OCI-LY1 (cell line): ENCODE results near the gene ZNF701.

ENCODE experiments used
- H2AFZ ChIP-seq: fragments of 200-600 bp; sonication (generic), shearing (Covaris generic); 2 replicates; pipeline ENCODE4 v1.6.0; 2014; ENCODE audit warnings: antibody characterized with exemption, mild to moderate bottlenecking, low read length
- H3F3A ChIP-seq: fragments of 200-600 bp; sonication (generic), shearing (Covaris generic); 2 replicates; pipeline ENCODE4 v1.6.0; 2014; ENCODE audit warnings: mild to moderate bottlenecking, antibody characterized with exemption, low read length, moderate library complexity; ENCODE audit not compliant: insufficient read depth
- H3K27ac ChIP-seq: fragments of 200-600 bp; sonication (generic); 2 replicates; pipeline ENCODE4 v1.5.1; 2014; ENCODE audit warnings: low read length, mixed run types, mild to moderate bottlenecking, low read depth; ENCODE audit not compliant: poor library complexity, severe bottlenecking
- H3K27me3 ChIP-seq: fragments of 200-600 bp; sonication (generic); 2 replicates; pipeline ENCODE4 v1.6.0; 2014; ENCODE audit warnings: antibody characterized with exemption, mild to moderate bottlenecking, low read length, moderate library complexity; ENCODE audit not compliant: insufficient read depth
- H3K36me3 ChIP-seq: fragments of 200-600 bp; sonication (generic); 2 replicates; pipeline ENCODE4 v1.6.1; 2014; ENCODE audit warnings: mild to moderate bottlenecking, antibody characterized with exemption, low read length, moderate library complexity, mixed read lengths; ENCODE audit not compliant: insufficient read depth
- H3K4me1 ChIP-seq: fragments of 200-600 bp; sonication (generic); 2 replicates; pipeline ENCODE4 v1.5.1; 2014; ENCODE audit warnings: mild to moderate bottlenecking, low read length, moderate library complexity; ENCODE audit not compliant: insufficient read depth, severe bottlenecking
- H3K4me2 ChIP-seq: fragments of 200-600 bp; sonication (generic), shearing (Covaris generic); 2 replicates; pipeline ENCODE4 v1.6.1; 2014; ENCODE audit warnings: low read length
- H3K4me3 ChIP-seq: fragments of 200-600 bp; sonication (generic); 2 replicates; pipeline ENCODE4 v1.5.1; 2014; ENCODE audit warnings: low read length, low read depth, mild to moderate bottlenecking, mixed read lengths; ENCODE audit not compliant: poor library complexity, severe bottlenecking
- H3K79me2 ChIP-seq: fragments of 200-600 bp; shearing (Covaris generic); 2 replicates; pipeline ENCODE4 v1.6.1; 2016; ENCODE audit warnings: mixed run types, low read length, mixed read lengths; ENCODE audit not compliant: insufficient read depth
- H3K9ac ChIP-seq: fragments of 200-600 bp; sonication (generic), shearing (Covaris generic); 2 replicates; pipeline ENCODE4 v1.6.1; 2014; ENCODE audit warnings: mild to moderate bottlenecking, low read length, mixed read lengths
- H3K9me2 ChIP-seq: fragments of 200-600 bp; sonication (generic), shearing (Covaris generic); 2 replicates; pipeline ENCODE4 v1.6.1; 2014; ENCODE audit warnings: low read depth, mild to moderate bottlenecking, low read length, mixed read lengths
- H3K9me3 ChIP-seq: fragments of 200-600 bp; shearing (Covaris generic); 2 replicates; pipeline ENCODE4 v1.6.1; 2014; ENCODE audit warnings: low read length, mixed read lengths
- H4K20me1 ChIP-seq: fragments of 200-600 bp; sonication (generic), shearing (Covaris generic); 2 replicates; pipeline ENCODE4 v1.6.0; 2016; ENCODE audit warnings: mild to moderate bottlenecking, low read length; ENCODE audit not compliant: insufficient read depth
- EZH2 ChIP-seq: fragments of 200-600 bp; sonication (generic), shearing (Covaris generic); IDR thresholded peaks from 2 replicates; pipeline ENCODE4 v1.8.0; 2017; ENCODE audit warnings: borderline replicate concordance, mixed run types, mild to moderate bottlenecking, antibody characterized with exemption, low read length, moderate library complexity, mixed read lengths
- TF ChIP-seq, protein P1 (sequence below): fragments of 200-600 bp; sonication (generic), shearing (Covaris generic); IDR thresholded peaks from 2 replicates; pipeline ENCODE4 v1.5.1; 2017; ENCODE audit warnings: mild to moderate bottlenecking, antibody characterized with exemption, low read length, moderate library complexity, mixed read lengths

ZNF701 gene

DNA sequence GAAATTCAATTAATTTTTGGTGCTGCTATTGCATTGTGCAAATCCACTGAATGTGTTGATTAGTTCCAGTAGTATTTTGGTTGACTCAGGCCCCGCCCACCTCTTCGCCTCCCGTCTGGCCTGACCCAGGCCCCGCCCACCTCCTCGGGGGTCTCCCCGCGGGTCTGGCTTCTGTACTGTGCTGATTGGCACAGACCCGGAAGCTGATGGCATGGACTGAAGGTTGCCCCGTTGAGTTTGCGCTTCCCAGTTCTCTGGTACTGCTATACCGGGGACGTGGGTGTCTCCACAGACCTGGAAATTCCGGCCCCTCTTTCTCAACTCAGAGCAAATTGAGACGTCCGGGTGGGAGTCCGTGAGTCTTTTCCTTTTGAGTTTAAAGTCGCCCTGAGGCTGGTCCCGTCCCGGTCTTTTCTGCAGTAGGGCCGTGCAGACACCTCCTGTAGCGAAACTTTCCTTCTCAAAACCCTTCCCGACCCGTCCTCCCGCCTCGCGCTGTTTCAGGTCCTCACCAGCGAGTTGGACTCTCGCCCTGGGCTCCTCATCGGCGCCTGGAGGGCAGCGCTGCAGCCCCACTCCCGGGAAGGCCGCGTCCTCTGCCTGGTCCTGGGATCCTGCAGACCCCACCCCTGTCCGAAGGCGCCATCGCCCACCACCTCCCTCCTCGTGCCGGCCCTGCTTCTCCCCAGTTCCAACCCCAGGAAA, 14.8 kb downstream of the ZNF701 start:
- no peak overlapping the region for H3K27ac ChIP-seq
- H3K4me3 ChIP-seq = no peak overlapping the region
- no peak overlapping the region for H2AFZ ChIP-seq
- TF ChIP-seq, protein P1, sequence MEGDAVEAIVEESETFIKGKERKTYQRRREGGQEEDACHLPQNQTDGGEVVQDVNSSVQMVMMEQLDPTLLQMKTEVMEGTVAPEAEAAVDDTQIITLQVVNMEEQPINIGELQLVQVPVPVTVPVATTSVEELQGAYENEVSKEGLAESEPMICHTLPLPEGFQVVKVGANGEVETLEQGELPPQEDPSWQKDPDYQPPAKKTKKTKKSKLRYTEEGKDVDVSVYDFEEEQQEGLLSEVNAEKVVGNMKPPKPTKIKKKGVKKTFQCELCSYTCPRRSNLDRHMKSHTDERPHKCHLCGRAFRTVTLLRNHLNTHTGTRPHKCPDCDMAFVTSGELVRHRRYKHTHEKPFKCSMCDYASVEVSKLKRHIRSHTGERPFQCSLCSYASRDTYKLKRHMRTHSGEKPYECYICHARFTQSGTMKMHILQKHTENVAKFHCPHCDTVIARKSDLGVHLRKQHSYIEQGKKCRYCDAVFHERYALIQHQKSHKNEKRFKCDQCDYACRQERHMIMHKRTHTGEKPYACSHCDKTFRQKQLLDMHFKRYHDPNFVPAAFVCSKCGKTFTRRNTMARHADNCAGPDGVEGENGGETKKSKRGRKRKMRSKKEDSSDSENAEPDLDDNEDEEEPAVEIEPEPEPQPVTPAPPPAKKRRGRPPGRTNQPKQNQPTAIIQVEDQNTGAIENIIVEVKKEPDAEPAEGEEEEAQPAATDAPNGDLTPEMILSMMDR = no peak
- no peak for TF ChIP-seq EZH2
- no peaks in the 10 kb centered on the region for H4K20me1 ChIP-seq
- no peaks in the 10 kb centered on the region for H3K9me2 ChIP-seq
- H3K4me1 ChIP-seq = no peaks in the 10 kb centered on the region
- H3K4me2 ChIP-seq = no peak overlapping the region
- peaks cover 40% of the 10 kb centered on the region for H3K36me3 ChIP-seq
- H3K27me3 ChIP-seq = no peaks in the 10 kb centered on the region
- no peaks in the 10 kb centered on the region for H3K79me2 ChIP-seq
- peaks cover 12% of the 10 kb centered on the region for H3K9me3 ChIP-seq
- no peak overlapping the region for H3K9ac ChIP-seq
- no peaks in the 10 kb centered on the region for H3F3A ChIP-seq

DNA sequence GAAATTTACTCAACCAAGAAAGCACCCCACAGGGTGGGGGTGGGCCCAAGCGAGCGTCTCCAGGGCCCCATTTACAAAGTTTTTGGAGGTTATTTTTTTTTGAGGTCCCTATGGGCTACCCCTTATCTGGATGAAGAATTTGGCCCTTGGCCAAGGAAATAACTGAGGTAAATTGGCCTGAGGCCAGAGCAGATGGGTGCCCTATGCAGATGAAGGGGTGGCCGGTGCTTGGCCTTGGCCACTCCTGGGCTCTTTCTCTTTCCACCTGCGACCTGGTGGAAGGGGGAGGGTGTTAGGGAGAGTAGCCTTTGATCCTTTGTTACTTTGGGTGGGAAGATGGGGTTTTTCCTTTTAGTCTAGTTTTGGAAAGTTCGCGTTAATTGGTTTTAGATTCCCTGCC, 15.5 kb downstream of the ZNF701 start:
- H3K27ac ChIP-seq = no peak overlapping the region
- no peak overlapping the region for H3K4me2 ChIP-seq
- no peaks in the 10 kb centered on the region for H3F3A ChIP-seq
- H3K9ac ChIP-seq = no peak overlapping the region
- no peaks in the 10 kb centered on the region for H3K79me2 ChIP-seq
- no peaks in the 10 kb centered on the region for H3K9me2 ChIP-seq
- no peaks in the 10 kb centered on the region for H3K27me3 ChIP-seq
- peaks cover 34% of the 10 kb centered on the region for H3K36me3 ChIP-seq
- H4K20me1 ChIP-seq = no peaks in the 10 kb centered on the region
- no peak overlapping the region for H3K4me3 ChIP-seq
- H3K4me1 ChIP-seq = no peaks in the 10 kb centered on the region
- H3K9me3 ChIP-seq = peaks cover 12% of the 10 kb centered on the region
- H2AFZ ChIP-seq = no peak overlapping the region
- no peak for TF ChIP-seq EZH2
- TF ChIP-seq, protein P1 = no peak

DNA sequence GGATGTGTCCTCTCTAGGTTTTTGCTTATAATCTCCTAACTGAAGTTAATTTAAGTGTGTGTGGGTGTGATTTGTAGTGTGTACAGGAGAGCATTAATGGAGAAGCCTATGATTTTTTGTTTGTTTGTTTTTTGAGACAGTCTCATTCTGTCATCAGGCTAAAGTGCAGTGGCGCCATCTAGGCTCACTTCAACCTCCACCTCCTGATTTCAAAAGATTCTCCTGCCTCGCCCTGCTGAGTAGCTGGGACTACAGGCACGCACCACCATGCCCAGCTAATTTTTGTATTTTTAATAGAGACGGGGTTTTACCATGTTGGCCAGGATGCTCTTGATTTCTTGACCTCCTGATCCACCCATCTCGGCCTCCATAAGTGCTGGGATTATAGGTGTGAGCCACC, 20.6 kb downstream of the ZNF701 start:
- TF ChIP-seq EZH2 = no peak
- TF ChIP-seq, protein P1 = no peak; the same call in 1 of the 2 replicates
- Histone ChIP-seq H3K4me2 (no peak overlapping the region), H3K36me3 (peaks cover 15% of the 10 kb centered on the region), H4K20me1 (no peaks in the 10 kb centered on the region), H3K9me3 (peaks cover under 1% of the 10 kb centered on the region; the same call in 1 of the 2 replicates), H3K9me2 (no peaks in the 10 kb centered on the region), H3F3A (no peaks in the 10 kb centered on the region), H3K4me3 (no peak overlapping the region), H3K27ac (no peak overlapping the region), H3K9ac (no peak overlapping the region), H3K27me3 (no peaks in the 10 kb centered on the region), H3K79me2 (no peaks in the 10 kb centered on the region), H2AFZ (no peak overlapping the region), H3K4me1 (no peaks in the 10 kb centered on the region)
